GM19035 (cell line): ENCODE results near the gene FAT3.

Experiments used
- ATAC-seq: cut with Tn5 transposase; IDR thresholded peaks from one replicate; pipeline ENCODE4 v1.9.1; 2021; ENCODE audit not compliant: unreplicated experiment

The FAT3 gene

DNA sequence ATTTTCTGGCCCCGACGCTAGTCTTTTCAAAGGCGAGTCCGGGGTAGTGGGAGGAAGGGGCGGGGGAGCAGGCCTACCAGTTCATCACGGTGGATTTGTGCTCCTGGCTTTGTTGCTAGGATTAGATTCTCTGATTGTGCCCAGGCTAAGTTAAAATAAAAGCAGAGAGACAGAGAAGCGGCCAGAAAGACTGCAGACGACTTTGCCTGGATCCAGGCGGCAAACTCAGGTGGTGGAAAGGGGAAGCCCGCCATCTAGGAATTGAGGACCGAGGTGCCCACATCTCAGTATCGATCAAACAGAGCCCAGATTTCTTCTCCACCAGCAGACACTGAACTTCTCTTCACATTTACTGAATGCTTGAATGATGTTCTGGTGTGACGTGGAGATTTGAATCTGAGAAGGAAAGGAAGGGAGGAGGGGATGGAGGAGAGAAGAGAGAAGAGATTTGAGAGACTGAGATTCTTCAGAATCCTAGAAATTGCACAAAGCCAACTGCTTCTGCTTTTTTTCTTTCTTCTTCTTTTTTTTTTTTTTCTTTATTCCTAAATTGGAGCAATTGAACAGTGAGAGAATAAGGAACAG lies 2.7 kb downstream of the FAT3 start:
- no peak for ATAC-seq

GRCh38 chr11:92227959-92228935 lies 3.6 kb downstream of the FAT3 start:
- no peak for ATAC-seq

GRCh38 chr11:92236856-92237255 lies 12.2 kb downstream of the FAT3 start:
- no peak for ATAC-seq

DNA sequence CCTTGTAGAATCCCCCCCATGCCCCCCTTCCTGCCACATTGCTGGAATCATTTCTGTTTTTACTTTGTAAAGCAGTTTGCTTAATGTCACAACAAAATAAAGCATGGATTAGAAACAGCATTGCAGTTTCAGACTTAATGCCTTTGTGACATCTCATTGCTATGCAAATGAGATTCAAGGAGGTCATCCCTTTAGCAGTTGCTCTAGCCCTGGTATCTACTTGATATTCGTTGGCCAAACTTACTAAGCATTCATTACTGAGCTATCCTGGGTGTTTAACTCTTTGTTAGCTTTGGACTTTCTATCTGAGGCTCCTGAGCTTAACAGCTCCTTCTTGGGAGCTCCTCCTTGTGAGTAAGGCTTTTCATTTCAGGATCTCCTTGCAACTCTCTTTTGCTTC lies 16.3 kb downstream of the FAT3 start:
- no peak for ATAC-seq

GRCh38 chr11:92245700-92246271 lies 21.2 kb downstream of the FAT3 start:
- ATAC-seq, result no peak

GRCh38 chr11:92246630-92247029 lies 22.0 kb downstream of the FAT3 start:
- ATAC-seq, result no peak

GRCh38 chr11:92249156-92249753 lies 24.6 kb downstream of the FAT3 start:
- ATAC-seq, result no peak

GRCh38 chr11:92251980-92252379 lies 27.4 kb downstream of the FAT3 start:
- ATAC-seq, result no peak

GRCh38 chr11:92253421-92253820 lies 28.8 kb downstream of the FAT3 start:
- no peak for ATAC-seq

DNA sequence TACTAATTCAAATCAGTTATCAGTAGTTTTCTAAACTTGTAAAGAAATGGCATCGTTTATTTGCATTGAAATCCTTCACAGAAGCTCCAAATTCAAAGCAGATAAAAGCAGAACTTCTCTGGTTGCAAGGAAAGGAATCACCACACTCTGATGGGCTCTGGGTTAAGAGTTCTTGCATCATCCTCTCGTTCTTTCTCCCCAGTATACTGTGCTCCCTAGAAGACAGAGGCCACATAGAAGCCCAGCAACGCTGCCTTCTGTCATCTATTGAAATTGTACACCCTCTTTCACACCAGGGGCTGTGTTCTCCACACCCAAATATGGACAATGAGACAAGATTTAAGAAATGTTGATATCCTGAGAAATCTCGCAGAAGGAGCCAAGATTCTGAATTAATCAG lies 29.3 kb downstream of the FAT3 start:
- ATAC-seq, result no peak

DNA sequence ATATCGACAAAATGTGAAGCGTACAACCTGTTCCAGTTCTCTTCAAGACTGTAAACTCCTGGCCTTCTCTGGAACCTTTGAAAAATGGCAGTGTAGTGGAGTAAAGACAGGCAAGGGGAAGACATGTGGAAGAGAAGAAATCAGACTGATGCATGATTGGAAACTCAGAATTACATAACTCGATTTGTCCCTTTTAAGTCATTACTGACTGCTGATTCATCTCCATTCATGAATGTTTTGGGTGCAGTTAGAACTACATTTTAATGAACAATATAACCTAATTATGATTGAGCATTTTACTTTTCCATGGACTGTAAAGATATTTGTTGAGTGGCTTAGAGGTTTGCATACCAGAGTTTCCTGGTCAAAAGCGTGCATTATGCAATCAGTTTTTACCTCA lies 32.9 kb downstream of the FAT3 start:
- ATAC-seq, result no peak

DNA sequence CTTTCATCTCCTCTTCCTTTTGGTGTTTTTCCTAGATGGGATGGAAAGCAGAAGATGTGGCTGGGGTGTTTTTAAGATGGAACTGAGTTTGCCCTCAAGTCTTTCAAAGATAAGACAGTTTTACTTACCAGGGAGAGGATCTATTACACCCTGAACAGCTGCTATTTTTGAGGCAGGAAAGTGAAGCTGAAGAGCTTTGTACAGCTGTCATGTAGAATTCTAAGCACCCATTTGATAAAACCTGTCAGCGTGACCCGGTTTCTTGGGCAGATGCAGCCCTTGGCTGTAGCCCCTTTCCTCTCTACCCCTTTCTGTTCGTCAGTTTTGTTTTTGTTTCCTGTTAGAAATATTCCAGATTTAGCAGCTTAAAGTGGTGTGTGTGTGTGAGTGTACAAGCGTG lies 35.2 kb downstream of the FAT3 start:
- no peak for ATAC-seq

- no peak for ATAC-seq
Observed at GRCh38 chr11:92264350-92264749, 39.7 kb downstream of the FAT3 start.

DNA sequence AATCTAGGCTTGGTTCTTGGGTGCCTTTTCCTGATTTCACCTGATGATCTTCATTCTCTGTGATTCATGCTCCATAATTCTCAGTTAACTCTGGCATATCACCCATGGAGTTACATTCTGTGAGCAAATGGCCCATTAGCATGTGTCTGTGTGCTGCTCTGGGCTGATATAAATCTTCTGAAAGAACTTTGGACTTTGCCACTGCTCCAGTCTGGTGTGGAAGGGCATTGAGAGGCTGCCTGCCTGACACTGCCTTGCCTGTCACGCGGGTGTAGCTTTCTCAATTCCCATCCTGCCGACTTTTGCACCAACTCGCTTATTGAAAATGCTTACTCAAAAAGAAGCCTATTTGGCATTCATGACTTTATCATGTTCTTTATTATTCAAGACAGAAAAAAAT lies 42.2 kb downstream of the FAT3 start:
- ATAC-seq, result no peak

GRCh38 chr11:92267278-92267677 lies 42.7 kb downstream of the FAT3 start:
- ATAC-seq, result no peak

DNA sequence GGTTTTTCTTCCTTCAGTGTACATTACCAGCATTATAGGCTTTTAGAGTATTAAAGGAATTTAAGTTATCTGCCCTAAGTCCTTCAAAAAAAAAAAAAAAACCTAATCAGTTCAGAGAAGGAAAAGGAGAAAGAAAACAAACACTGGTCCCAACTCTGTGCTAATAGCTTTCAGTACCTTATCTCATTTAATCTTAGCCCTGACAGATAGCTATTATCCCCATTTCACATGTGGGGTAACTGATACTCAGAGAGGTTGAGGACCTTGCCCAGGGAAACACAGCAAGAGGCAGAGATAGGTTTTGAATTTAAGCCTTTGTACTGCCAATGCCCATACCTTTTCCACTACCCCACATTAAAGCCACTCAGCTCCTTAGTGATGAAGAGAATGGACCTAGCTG lies 43.4 kb downstream of the FAT3 start:
- ATAC-seq, result no peak

- ATAC-seq, result no peak
Observed at GRCh38 chr11:92268546-92268945, 43.9 kb downstream of the FAT3 start.

DNA sequence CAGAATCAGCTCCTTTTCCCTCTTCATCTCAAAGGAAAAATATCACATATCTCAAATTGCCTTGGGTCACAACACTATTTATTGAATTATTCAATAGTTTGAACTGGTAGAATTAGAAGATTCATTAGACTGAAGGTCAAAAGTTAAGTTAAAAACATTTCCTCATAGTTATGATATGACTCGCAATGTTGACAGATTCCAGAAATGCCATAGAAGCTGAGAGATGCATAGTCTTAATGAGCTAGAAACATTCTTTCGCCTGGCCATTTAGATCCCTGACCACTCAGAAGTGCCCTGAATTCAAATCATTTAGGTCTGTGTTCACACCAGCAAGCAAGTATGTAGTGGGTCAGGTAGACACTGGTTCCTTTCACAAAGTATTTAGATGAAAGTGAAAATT lies 44.4 kb downstream of the FAT3 start:
- ATAC-seq, result no peak

- ATAC-seq, result no peak
Observed at GRCh38 chr11:92269841-92270240, 45.2 kb downstream of the FAT3 start.

GRCh38 chr11:92272651-92273050 lies 48.0 kb downstream of the FAT3 start:
- ATAC-seq, result no peak
